ENCODE measurements around the gene SYNDIG1. TPM values are rescaled to one million over a fixed set of nuclear protein-coding genes. Genes with fewer than 3 reads are reported as not detected.
"Not testable (repeated sequence)": the region's sequence is repeated elsewhere in the genome, so short reads cannot be mapped to it uniquely, and the experiment has no call there.

SYNDIG1 gene
- polyA plus RNA-seq, 1 of the 3 experiments (the other 2 are of a cell fraction), result not detected

DNA sequence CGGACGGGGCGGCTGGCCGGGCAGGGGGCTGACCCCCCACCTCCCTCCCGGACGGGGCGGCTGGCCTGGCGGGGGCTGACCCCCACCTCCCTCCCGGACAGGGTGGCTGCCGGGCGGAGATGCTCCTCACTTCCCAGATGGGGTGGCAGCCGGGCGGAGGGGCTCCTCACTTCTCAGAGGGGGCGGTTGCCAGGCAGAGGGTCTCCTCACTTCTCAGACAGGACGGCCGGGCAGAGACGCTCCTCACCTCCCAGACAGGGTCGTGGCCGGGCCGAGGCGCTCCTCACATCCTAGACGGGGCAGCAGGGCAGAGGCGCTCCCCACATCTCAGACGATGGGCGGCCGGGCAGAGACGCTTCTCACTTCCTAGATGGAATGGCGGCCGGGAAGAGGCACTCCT lies 156.7 kb downstream of the SYNDIG1 start:
- H3K9ac ChIP-seq; DNase-seq; CTCF ChIA-PET; H3K9me2 ChIP-seq; H3K27ac ChIP-seq (ENCODE audit: low read depth in 2 of 2, low read length in 1 of 2); H3K79me2 ChIP-seq (ENCODE audit: insufficient read depth); POLR2A ChIA-PET; H4K20me1 ChIP-seq (ENCODE audit: insufficient read depth); H3F3A ChIP-seq (replicated peaks; ENCODE audit: insufficient read depth); H3K36me3 ChIP-seq (replicated peaks in 1 of 2; ENCODE audit: control insufficient read depth in 1 of 2, insufficient read depth in 2 of 2, low read length in 1 of 2); H3K27me3 ChIP-seq (ENCODE audit: insufficient read depth); H3K4me2 ChIP-seq; H3K9me3 ChIP-seq; H2AFZ ChIP-seq (ENCODE audit: low read depth); H3K4me3 ChIP-seq (ENCODE audit: low read depth in 2 of 2, low read length in 1 of 2): not testable (repeated sequence)
- peaks cover 6 to 20% of the 10 kb centered on the region in 2 experiments; a peak in 3 of 4 replicates for H3K4me1 ChIP-seq (ENCODE audit: control insufficient read depth in 1 of 2, insufficient read depth in 2 of 2, low read depth in 1 of 2, low read length in 1 of 2)
- 100% methylated on average over 2 of the region's 29 CpGs for WGBS (ENCODE audit: low lambda C conversion rate)

- H3F3A ChIP-seq (replicated peaks; ENCODE audit: insufficient read depth), result no peaks in the 10 kb centered on the region
- peaks cover 6 to 20% of the 10 kb centered on the region in 2 experiments; a peak in 3 of 4 replicates for H3K4me1 ChIP-seq (ENCODE audit: control insufficient read depth in 1 of 2, insufficient read depth in 2 of 2, low read depth in 1 of 2, low read length in 1 of 2)
- no peak overlapping the region for H3K27ac ChIP-seq (ENCODE audit: low read depth in 2 of 2, low read length in 1 of 2)
- H3K9me3 ChIP-seq, result no peaks in the 10 kb centered on the region
- ChIA-PET POLR2A (no interaction called here), CTCF (no interaction called here)
- H2AFZ ChIP-seq (ENCODE audit: low read depth), result no peak overlapping the region
- no peaks in the 10 kb centered on the region for H3K9me2 ChIP-seq
- DNase-seq, result no peak
- H3K79me2 ChIP-seq (ENCODE audit: insufficient read depth), result no peaks in the 10 kb centered on the region
- no peak overlapping the region for H3K4me3 ChIP-seq (ENCODE audit: low read depth in 2 of 2, low read length in 1 of 2)
- H3K9ac ChIP-seq, result no peak overlapping the region
- H3K27me3 ChIP-seq (ENCODE audit: insufficient read depth), result no peaks in the 10 kb centered on the region
- H3K4me2 ChIP-seq, result no peak overlapping the region
- TF ChIP-seq NFIC (IDR thresholded peaks at IDR 0.05; ENCODE audit: borderline replicate concordance), result no peak
- no peak for TF ChIP-seq SIN3A (IDR thresholded peaks at IDR 0.05; ENCODE audit: borderline replicate concordance, low read depth, low read length)
- TF ChIP-seq ZBTB33 (IDR thresholded peaks at IDR 0.05; ENCODE audit: borderline replicate concordance, low read depth), result no peak
- TF ChIP-seq, protein P1, sequence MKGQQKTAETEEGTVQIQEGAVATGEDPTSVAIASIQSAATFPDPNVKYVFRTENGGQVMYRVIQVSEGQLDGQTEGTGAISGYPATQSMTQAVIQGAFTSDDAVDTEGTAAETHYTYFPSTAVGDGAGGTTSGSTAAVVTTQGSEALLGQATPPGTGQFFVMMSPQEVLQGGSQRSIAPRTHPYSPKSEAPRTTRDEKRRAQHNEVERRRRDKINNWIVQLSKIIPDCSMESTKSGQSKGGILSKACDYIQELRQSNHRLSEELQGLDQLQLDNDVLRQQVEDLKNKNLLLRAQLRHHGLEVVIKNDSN (IDR thresholded peaks at IDR 0.05; ENCODE audit: borderline replicate concordance, low read depth), result no peak
- TF ChIP-seq, protein P2, sequence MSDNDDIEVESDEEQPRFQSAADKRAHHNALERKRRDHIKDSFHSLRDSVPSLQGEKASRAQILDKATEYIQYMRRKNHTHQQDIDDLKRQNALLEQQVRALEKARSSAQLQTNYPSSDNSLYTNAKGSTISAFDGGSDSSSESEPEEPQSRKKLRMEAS (IDR thresholded peaks at IDR 0.05; ENCODE audit: low read depth), result no peak
- TF ChIP-seq USF2 (IDR thresholded peaks at IDR 0.05; ENCODE audit: borderline replicate concordance, low read depth, low read length), result no peak
- TF ChIP-seq FOXJ3 (CRISPR knock-in tag; IDR thresholded peaks at IDR 0.05), result no peak
- no peak for TF ChIP-seq TCF12 (IDR thresholded peaks at IDR 0.05)
- no peak for TF ChIP-seq NRF1 (IDR thresholded peaks at IDR 0.05; ENCODE audit: low read depth, low read length)
- no peak for TF ChIP-seq POLR2AphosphoS5 (IDR thresholded peaks at IDR 0.05; ENCODE audit: low read depth, low read length)
- TF ChIP-seq REST (IDR thresholded peaks at IDR 0.05; ENCODE audit: low read depth, low read length), result no peak
- no peak for TF ChIP-seq MXI1 (IDR thresholded peaks at IDR 0.05; ENCODE audit: low read depth, low read length)
- TF ChIP-seq FOXM1 (IDR thresholded peaks at IDR 0.05; ENCODE audit: low read depth), result no peak
- no peaks in the 10 kb centered on the region for H4K20me1 ChIP-seq (ENCODE audit: insufficient read depth)
- 85% methylated on average over 6 of the region's 6 CpGs for WGBS (ENCODE audit: low lambda C conversion rate)
- H3K36me3 ChIP-seq (replicated peaks in 1 of 2; ENCODE audit: control insufficient read depth in 1 of 2, insufficient read depth in 2 of 2, low read length in 1 of 2), result no peaks in the 10 kb centered on the region
Observed at GRCh38 chr20:24627291-24627690, 157.9 kb downstream of the SYNDIG1 start.

Data from SK-N-SH (cell line).